ENCODE data around the gene SCARF2.

The SCARF2 gene

DNA sequence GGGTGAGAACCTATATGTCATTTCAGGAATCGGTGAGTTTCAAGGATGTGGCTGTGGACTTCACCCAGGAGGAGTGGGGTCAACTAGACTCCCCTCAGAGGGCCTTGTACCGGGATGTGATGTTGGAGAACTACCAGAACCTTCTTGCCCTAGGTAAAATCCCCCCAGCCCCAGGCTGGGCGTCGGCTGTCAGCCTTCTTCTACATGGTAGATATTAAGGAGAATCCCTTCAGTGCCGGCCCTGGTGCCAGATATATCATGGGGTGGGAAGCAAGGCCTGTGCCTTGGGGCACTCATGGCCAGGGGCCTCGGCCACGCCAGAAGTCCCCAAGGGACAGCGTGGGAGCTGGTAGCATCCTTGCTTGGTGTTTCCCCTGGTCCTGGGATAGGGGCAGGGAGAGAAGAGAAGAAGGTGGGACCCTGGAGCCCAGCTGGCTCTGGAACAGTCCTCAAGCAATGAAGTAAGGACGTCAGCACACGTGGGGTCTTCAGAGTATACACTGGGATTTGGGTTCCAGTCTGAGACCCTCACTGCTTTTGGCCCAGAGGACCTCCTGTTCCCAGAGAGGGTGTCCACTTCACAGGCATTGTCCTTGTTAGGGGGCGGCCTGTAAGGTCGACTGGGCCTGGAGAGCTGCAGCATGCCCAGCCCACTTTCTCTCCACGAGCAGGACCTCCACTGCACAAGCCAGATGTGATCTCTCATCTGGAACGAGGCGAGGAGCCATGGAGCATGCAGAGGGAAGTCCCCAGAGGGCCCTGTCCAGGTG is 36.8 kb downstream of the SCARF2 start:
- peaks cover 0 to 60% of the 10 kb centered on the region in 2 experiments; a peak in 1 of 3 replicates for H3K36me3 ChIP-seq (ENCODE audit: control insufficient read depth in 2 of 2, insufficient read depth in 1 of 2, low read length in 2 of 2)
- TF ChIP-seq ZNF426 (tag by site-specific recombination; IDR thresholded peaks at IDR 0.05) (no peak), SP3 (tag by site-specific recombination; IDR thresholded peaks at IDR 0.05) (no peak), ZNF585B (tag by site-specific recombination; IDR thresholded peaks at IDR 0.05) (no peak), ZNF146 (tag by site-specific recombination; IDR thresholded peaks at IDR 0.05) (no peak), ZNF670 (tag by site-specific recombination; IDR thresholded peaks at IDR 0.05; ENCODE audit: low read depth) (no peak), ZNF529 (tag by site-specific recombination; IDR thresholded peaks at IDR 0.05; ENCODE audit: insufficient replicate concordance) (no peak), KLF16 (tag by site-specific recombination; IDR thresholded peaks at IDR 0.05) (no peak), ZNF623 (tag by site-specific recombination; IDR thresholded peaks at IDR 0.05) (no peak), ZNF175 (tag by site-specific recombination; IDR thresholded peaks at IDR 0.05) (no peak), ZNF132 (tag by site-specific recombination; IDR thresholded peaks at IDR 0.05; ENCODE audit: borderline replicate concordance) (no peak), FEZF1 (tag by site-specific recombination; IDR thresholded peaks at IDR 0.05) (no peak)
- TF ChIP-seq, protein P1, sequence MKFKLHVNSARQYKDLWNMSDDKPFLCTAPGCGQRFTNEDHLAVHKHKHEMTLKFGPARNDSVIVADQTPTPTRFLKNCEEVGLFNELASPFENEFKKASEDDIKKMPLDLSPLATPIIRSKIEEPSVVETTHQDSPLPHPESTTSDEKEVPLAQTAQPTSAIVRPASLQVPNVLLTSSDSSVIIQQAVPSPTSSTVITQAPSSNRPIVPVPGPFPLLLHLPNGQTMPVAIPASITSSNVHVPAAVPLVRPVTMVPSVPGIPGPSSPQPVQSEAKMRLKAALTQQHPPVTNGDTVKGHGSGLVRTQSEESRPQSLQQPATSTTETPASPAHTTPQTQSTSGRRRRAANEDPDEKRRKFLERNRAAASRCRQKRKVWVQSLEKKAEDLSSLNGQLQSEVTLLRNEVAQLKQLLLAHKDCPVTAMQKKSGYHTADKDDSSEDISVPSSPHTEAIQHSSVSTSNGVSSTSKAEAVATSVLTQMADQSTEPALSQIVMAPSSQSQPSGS (tag by site-specific recombination; IDR thresholded peaks at IDR 0.05; ENCODE audit: low read depth), result no peak
- TF ChIP-seq, protein P2, sequence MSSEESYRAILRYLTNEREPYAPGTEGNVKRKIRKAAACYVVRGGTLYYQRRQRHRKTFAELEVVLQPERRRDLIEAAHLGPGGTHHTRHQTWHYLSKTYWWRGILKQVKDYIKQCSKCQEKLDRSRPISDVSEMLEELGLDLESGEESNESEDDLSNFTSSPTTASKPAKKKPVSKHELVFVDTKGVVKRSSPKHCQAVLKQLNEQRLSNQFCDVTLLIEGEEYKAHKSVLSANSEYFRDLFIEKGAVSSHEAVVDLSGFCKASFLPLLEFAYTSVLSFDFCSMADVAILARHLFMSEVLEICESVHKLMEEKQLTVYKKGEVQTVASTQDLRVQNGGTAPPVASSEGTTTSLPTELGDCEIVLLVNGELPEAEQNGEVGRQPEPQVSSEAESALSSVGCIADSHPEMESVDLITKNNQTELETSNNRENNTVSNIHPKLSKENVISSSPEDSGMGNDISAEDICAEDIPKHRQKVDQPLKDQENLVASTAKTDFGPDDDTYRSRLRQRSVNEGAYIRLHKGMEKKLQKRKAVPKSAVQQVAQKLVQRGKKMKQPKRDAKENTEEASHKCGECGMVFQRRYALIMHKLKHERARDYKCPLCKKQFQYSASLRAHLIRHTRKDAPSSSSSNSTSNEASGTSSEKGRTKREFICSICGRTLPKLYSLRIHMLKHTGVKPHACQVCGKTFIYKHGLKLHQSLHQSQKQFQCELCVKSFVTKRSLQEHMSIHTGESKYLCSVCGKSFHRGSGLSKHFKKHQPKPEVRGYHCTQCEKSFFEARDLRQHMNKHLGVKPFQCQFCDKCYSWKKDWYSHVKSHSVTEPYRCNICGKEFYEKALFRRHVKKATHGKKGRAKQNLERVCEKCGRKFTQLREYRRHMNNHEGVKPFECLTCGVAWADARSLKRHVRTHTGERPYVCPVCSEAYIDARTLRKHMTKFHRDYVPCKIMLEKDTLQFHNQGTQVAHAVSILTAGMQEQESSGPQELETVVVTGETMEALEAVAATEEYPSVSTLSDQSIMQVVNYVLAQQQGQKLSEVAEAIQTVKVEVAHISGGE (tag by site-specific recombination; conservative IDR thresholded peaks at IDR 0.05; ENCODE audit: low read depth), result no peak
- TF ChIP-seq, protein P3, sequence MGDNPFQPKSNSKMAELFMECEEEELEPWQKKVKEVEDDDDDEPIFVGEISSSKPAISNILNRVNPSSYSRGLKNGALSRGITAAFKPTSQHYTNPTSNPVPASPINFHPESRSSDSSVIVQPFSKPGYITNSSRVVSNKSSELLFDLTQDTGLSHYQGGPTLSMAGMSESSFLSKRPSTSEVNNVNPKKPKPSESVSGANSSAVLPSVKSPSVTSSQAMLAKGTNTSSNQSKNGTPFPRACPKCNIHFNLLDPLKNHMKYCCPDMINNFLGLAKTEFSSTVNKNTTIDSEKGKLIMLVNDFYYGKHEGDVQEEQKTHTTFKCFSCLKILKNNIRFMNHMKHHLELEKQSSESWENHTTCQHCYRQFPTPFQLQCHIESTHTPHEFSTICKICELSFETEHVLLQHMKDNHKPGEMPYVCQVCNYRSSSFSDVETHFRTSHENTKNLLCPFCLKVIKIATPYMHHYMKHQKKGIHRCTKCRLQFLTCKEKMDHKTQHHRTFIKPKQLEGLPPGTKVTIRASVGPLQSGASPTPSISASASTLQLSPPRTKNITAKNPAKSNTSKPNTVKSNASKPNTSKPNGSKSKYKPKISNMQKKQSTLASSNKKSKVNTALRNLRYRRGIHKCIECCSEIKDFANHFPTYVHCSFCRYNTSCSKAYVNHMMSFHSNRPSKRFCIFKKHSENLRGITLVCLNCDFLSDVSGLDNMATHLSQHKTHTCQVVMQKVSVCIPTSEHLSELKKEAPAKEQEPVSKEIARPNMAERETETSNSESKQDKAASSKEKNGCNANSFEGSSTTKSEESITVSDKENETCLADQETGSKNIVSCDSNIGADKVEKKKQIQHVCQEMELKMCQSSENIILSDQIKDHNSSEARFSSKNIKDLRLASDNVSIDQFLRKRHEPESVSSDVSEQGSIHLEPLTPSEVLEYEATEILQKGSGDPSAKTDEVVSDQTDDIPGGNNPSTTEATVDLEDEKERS (tag by site-specific recombination; IDR thresholded peaks at IDR 0.05), result no peak
- TF ChIP-seq, protein P4, sequence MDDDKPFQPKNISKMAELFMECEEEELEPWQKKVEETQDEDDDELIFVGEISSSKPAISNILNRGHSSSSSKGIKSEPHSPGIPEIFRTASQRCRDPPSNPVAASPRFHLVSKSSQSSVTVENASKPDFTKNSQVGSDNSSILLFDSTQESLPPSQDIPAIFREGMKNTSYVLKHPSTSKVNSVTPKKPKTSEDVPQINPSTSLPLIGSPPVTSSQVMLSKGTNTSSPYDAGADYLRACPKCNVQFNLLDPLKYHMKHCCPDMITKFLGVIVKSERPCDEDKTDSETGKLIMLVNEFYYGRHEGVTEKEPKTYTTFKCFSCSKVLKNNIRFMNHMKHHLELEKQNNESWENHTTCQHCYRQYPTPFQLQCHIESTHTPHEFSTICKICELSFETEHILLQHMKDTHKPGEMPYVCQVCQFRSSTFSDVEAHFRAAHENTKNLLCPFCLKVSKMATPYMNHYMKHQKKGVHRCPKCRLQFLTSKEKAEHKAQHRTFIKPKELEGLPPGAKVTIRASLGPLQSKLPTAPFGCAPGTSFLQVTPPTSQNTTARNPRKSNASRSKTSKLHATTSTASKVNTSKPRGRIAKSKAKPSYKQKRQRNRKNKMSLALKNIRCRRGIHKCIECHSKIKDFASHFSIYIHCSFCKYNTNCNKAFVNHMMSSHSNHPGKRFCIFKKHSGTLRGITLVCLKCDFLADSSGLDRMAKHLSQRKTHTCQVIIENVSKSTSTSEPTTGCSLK (tag by site-specific recombination; IDR thresholded peaks at IDR 0.05), result no peak
- CTCF ChIA-PET, result no interaction called here
- no peaks in the 10 kb centered on the region for H3K9me3 ChIP-seq (ENCODE audit: control insufficient read depth, insufficient read depth, low read depth, low read length)
- no peak overlapping the region for H3K27ac ChIP-seq (ENCODE audit: extremely low read depth, low read depth, low read length)
- POLR2A ChIA-PET, result no interaction called here
- H3K4me3 ChIP-seq (ENCODE audit: low read depth, low read length), result no peak overlapping the region
- H3K4me1 ChIP-seq (ENCODE audit: control insufficient read depth, insufficient read depth, low read length), result no peaks in the 10 kb centered on the region

Measured in HEK293 (cell line).